ENCODE data around the gene VPS13C. TPM values are rescaled to one million over a fixed set of nuclear protein-coding genes. Genes with fewer than 3 reads are reported as not detected.

Gene VPS13C
- total RNA-seq, 4 donors from 2014 or later = 68.2 to 165 (median 102) TPM

GRCh38 chr15:61880084-61880483 is 180.2 kb downstream of the VPS13C start:
- H3K9me3 ChIP-seq = no peaks in the 10 kb centered on the region
- H3K27ac ChIP-seq = no peak overlapping the region
- intact Hi-C loops (cut with DNase I; ENCODE audit: low total_unique reads) = no loop called here
- TF ChIP-seq POLR2A (IDR thresholded peaks at IDR 0.05) = no peak
- no peak for TF ChIP-seq CTCF (IDR thresholded peaks at IDR 0.05)
- H3K4me3 ChIP-seq = no peak overlapping the region
- no peak for DNase-seq
- no peaks in the 10 kb centered on the region for H3K4me1 ChIP-seq
- H3K36me3 ChIP-seq = no peaks in the 10 kb centered on the region
- no peaks in the 10 kb centered on the region for H3K27me3 ChIP-seq

- Histone ChIP-seq H3K9me3 (no peaks in the 10 kb centered on the region), H3K27ac (no peak overlapping the region), H3K36me3 (no peaks in the 10 kb centered on the region), H3K4me3 (no peak overlapping the region), H3K27me3 (no peaks in the 10 kb centered on the region), H3K4me1 (no peaks in the 10 kb centered on the region)
- TF ChIP-seq CTCF (IDR thresholded peaks at IDR 0.05) (no peak), POLR2A (IDR thresholded peaks at IDR 0.05) (no peak)
- no peak for DNase-seq
- intact Hi-C loops (cut with DNase I; ENCODE audit: low total_unique reads) = no loop called here
Measured at GRCh38 chr15:61879219-61879618, 181.0 kb downstream of the VPS13C start.

- H3K36me3 ChIP-seq = no peaks in the 10 kb centered on the region
Measured at GRCh38 chr15:61871926-61872522, 188.2 kb downstream of the VPS13C start.

GRCh38 chr15:61869656-61870055 is 190.6 kb downstream of the VPS13C start:
- no peak overlapping the region for H3K4me3 ChIP-seq
- no peaks in the 10 kb centered on the region for H3K36me3 ChIP-seq
- H3K27ac ChIP-seq = no peak overlapping the region
- H3K27me3 ChIP-seq = no peaks in the 10 kb centered on the region
- no peak for DNase-seq
- intact Hi-C loops (cut with DNase I; ENCODE audit: low total_unique reads) = no loop called here
- no peak for TF ChIP-seq POLR2A (IDR thresholded peaks at IDR 0.05)
- TF ChIP-seq CTCF (IDR thresholded peaks at IDR 0.05) = no peak
- no peaks in the 10 kb centered on the region for H3K4me1 ChIP-seq
- H3K9me3 ChIP-seq = no peaks in the 10 kb centered on the region

More at GRCh38 chr15:61871926-61872522, 188.2 kb downstream of the VPS13C start:
- Histone ChIP-seq H3K27ac (no peak overlapping the region), H3K9me3 (no peaks in the 10 kb centered on the region), H3K4me1 (no peaks in the 10 kb centered on the region), H3K4me3 (no peak overlapping the region), H3K27me3 (no peaks in the 10 kb centered on the region)
- TF ChIP-seq POLR2A (IDR thresholded peaks at IDR 0.05) (no peak), CTCF (IDR thresholded peaks at IDR 0.05) (peak; percentile 21 to 41 (median 31))
- intact Hi-C loops (cut with DNase I; ENCODE audit: low total_unique reads) = no loop called here
- no peak for DNase-seq

- Histone ChIP-seq H3K27me3 (no peaks in the 10 kb centered on the region), H3K9me3 (no peaks in the 10 kb centered on the region), H3K4me3 (no peak overlapping the region), H3K27ac (no peak overlapping the region), H3K36me3 (peaks cover 0 to 2% of the 10 kb centered on the region in 2 donors), H3K4me1 (no peaks in the 10 kb centered on the region)
- TF ChIP-seq POLR2A (IDR thresholded peaks at IDR 0.05) (no peak), CTCF (IDR thresholded peaks at IDR 0.05) (no peak)
- no peak for DNase-seq
- intact Hi-C loops (cut with DNase I; ENCODE audit: low total_unique reads) = no loop called here
Measured at GRCh38 chr15:61861962-61862361, 198.3 kb downstream of the VPS13C start.
